COLO829 (cell line): ENCODE results near the gene DNAJB5.
"Not testable (repeated sequence)": the region's sequence is repeated elsewhere in the genome, so short reads cannot be mapped to it uniquely, and the experiment has no call there.

Experiments
- DNase-seq: peaks from one replicate; pipeline ENCODE4 v3.0.0; 2012; ENCODE audit warnings: low spot score

The DNAJB5 gene

DNA sequence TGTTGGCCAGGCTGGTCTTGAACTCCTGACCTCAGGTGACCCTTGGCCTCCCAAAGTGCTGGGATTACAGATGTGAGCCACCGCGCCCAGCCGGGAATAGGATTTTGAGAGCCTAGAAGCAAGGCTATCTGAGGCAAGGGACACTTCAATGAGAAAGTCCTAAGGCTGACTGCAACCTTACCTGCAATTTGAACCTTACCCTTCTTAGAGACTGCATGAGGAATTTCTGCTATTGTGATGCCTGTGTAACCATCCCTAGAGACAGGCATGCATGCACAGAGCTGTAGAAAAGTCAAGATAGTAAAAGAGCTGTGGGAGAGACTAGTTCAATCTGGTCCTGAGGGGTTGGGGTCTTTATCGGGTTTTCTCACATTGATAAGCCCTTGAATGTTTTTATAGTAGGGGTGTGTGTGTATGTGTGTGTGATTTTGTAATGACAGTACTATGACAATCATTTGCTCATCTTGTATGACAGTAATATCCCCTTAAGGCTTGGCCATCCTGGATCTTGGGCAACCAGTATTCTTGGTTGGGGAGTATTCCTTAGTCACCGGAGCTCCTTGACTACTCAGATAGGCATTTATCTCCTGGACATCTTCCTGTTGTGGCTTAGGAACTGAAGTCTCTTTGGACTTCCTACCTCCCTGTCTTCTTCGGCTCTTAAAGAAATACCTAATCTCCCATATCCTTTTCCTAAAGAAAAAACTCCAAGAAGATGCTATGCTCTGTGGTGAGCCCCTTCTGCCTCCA, 11.2 kb downstream of the DNAJB5 start:
- DNase-seq, result no peak

DNA sequence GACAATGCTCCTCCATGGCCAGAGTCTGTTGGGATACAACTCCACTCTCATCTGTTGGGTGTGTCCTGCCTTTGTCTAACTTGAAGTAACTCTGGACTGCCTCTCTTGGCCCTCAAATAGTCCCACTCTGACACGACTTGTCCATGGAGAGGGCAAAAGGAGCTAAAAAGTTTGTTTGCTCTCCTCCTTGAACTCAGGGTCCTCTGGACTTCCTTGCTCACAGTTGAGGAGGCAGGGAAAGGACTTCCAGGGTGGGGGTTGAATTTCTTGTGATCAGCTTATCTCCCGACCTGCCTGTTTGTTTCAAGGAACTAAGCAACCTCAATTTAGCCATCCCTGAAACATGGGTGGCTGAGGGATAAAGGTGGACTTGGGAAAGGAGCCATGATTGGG, 11.7 kb downstream of the DNAJB5 start:
- no peak for DNase-seq

DNA sequence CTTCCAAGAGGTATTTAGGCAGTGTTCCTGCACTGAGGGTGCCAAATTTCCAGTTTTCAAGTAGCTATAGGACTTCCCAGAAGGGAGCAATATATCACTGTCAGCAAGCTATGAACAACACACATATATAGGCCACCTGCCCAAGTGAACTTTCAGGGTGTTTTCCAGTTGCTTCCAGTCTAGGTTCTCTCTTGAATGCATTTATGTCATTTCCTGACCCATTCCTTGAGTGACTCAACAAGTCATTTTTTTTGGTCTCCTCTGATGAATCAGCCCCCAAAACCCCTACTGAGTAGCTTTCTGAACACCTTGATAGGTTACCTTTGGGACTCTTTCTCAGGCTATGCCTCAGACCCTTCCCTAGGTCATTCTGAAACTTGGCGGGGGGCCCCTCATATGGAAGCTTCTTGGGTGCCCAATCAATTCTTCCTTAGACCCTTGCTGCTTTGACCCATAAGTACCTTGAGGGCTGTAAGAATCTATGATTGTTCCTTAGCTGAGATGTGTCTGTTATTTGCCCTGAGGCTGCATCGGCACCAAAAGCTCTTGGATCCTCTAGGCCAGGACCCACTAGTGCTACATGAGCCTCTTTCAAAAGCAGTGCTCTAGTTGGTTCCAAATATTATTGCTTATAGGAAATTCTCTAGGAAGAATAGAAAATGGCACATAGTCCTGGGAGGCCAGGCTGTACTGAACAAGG, 12.4 kb downstream of the DNAJB5 start:
- no peak for DNase-seq

DNA sequence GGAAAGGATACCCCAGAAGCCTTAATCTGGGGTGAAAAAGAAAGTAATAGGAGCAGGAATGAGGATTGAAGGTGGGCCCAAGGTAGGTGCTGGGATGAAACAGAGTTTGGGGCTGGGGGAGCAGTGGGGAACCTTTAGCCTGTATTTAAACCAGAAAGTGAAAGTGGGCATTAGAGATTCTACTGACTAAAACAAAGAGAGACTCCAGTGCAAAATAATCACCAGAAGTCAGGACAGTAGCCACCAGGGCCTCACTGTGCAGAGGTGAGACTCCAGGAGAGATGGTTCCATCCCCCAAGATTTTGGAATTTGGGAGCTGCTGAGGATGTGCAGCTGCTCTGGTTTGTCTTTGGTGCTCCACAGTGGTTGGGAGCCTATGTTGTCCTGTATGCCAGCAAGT, 13.1 kb downstream of the DNAJB5 start:
- DNase-seq, result no peak

DNA sequence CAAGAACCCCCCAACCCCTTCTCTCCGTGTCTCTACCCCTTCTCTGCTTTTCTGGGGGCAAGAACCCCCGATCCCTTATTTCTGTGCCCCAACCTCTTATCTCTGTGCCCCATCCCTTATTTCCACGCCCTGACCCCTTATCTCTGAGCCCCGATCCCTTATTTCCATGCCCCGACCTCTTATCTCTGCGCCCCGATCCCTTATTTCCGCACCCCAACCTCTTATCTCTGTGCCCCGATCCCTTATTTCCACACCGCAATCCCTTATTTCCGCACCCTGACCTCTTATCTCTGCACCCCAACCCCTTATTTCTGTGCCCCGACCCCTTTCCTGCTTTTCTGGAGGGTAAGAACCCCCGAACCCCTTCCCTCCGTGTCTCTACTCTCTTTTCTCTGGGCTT, 14.8 kb downstream of the DNAJB5 start:
- DNase-seq, result not testable (repeated sequence)

DNA sequence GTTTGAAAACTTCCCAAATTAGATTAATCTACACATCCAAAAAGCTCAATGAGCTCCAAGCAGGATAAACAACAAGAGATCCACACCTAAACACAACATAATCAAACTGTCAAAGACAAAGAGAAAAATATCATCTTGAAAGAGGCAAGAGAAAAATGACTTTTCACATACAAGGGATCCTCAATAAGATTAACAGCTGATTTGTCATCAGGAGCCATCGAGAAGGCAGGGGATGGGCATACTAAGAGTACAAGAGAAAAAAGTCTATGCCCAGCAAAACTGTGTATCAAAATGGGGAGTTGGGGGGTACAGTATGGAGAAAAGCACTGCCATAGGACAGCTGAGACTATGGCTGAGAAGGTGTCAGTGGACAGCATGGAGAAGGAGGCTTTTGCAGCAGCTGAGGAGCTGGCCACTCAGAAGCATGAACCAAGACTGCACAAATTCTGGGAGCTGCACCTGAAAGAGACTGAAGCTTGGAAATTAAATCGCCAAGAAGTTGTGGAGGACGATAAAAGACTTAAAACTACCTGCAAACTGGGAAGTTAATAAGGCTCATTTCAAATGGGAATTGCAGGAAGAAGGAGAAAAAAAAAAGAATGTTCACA, 20.9 kb downstream of the DNAJB5 start:
- DNase-seq, result no peak

DNA sequence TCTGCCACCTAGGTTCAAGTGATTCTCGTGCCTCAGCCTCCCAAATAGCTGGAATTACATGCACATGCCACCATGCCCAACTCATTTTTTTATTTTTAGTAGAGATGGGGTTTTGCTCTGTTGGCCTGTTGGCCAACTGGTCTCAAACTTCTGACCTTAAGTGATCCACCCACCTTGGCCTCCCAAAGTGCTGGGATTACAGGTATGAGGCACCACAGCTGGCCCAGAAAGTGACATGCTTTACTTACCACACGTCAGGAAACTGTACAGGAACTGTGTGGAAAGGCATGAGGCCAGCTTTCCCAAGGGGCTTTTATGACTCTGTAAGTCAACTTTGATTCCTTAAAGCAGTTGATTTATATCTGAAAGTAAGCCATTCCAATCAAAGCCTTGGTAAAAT, 25.0 kb downstream of the DNAJB5 start:
- DNase-seq, result no peak

DNA sequence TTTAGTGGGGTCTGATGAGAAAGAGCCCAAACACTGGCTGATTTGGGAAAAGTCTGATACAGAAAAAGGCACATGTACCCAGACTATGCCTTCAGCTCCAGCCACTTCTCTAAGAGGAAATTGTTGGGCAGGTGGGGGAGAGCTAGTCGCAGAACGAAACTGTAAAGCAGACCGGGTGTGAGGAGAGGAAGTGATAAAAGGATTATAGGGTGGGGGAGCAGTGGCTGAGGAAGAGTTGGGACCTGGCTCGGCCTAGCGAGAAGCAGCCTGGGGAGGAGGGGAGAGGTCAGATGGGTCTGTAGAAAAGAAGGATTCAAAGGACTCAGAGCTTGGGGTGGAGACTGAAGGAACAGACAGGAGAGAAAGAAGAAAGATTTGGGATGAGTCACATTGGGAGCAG, 33.9 kb downstream of the DNAJB5 start:
- not testable (repeated sequence) for DNase-seq

DNA sequence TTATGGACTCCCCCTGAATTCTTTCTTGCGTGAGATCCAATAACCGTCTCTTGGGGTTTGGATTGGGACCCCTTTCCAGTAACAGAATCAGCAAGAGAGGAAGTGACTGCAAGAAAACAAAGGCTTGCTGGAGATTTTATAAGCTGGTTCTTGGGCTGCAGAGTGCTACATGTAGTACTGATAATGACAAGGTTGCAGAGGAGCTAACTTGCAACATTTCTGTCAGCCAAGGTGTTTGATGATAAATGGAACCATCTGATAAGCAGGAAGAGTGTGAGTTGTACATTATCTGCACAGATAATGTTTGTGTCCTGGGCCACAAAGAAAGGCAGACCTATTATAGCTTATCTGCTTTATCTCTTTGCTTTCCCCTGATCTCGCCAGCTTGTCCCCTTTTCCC, 37.1 kb downstream of the DNAJB5 start:
- DNase-seq, result no peak

DNA sequence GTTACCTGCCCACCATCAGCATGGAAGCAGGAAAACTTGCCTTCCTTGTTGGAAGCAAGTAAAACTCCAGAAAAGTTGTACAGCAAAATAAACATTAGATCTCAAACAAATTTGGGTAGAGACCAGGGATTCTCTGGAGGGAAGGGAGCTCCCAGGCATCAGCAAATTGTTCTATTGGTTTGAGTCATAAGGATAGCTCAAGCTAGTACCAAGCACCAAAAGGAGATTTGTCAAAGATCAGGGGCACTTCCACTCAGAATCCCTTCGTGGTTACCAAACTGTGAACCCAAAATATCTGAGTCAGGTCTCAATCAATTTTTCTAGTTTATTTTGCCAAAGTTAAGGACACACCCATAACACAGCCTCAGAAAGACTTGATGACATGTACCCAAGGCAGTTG, 37.8 kb downstream of the DNAJB5 start:
- no peak for DNase-seq

DNA sequence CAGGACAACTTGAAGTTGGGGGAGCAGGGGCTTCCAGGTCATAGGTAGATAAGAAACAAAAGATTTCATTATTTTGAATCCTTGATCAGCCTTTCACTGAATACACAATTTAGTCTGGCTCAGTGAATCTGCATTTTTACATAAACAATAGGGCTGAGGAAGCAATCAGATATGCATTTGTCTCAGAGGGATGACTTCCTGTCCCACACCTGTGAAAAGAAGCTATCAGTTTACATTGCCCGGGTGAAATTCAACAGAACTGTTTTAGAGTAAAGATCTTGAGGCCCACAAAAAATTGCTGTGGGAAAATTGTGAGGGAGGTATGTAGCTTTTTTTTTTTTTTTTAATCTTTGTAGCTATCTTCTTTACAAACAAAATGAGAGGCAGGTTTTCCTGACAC, 38.3 kb downstream of the DNAJB5 start:
- DNase-seq, result no peak

DNA sequence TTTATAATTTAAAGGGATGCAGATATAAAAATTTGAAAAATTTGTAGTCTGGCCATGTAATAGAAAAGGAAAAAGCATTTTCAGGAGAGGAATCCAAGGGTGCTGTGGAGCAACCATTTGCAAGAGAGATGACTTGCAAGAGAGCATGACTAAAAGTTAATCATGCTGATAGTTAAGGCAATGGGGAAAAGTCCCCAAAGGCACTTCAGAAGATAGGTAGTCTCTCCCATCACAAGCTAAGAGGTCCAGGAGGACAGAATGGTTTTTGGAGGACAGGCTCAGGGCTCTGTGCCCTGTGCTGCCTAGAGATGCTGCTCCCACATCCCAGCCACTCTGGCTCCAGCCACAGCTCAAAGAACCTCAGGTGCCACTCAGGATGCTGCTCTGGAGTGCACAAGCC, 38.8 kb downstream of the DNAJB5 start:
- no peak for DNase-seq

DNA sequence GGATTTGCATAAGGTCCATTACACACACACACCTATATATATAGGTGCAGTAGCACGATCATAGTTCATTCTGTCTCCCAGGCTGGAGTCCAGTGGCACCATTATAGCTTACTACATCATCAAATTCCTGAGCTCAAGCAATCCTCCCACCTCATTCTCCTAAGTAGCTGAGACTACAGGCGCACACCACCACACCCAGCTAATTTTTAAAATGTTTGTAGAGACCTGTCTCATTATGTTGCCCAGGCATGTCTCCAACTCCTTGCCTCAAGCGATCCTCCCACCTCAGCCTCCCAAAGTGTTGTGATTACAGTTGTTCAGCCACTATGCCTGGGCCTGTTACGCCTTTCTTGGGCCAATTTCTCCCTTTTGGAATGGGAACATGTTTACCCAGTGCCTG, 39.7 kb downstream of the DNAJB5 start:
- no peak for DNase-seq

DNA sequence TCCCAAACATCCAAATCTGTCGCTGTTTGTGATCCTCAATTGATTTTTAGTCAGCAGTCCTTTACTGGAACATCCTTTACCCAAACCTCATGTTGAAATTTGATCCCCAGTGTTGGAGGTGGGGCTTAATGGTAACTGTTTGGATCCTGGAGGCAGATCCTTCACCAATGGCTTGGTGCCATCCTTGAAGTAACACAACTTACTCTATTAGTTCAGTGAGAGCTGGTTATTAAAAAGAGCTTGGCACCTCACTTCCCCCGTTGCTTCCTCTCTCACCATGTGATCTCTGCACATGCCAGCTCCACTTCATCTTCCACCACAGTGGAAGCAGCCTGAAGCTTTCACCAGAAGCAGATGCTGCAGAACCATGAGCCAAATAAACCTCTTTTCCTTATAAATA, 40.3 kb downstream of the DNAJB5 start:
- no peak for DNase-seq

DNA sequence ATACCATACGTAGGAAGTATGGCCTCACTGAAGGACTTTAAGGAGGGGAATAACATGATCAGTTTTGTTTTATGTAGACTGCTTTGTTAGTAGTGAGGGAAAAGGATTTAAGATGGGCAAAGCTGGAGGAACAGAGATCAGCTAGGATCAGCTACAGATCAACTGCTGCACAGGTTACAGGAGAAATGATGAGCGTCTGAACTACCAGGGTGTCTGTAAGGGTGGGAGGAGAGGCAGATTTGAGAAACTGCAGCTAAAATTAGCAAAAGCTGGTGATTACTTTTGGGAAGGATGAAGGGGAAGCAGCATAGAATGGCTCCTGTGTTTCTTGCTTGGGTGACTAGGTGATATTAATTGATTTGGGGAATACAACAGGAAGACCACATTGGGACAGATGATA, 43.6 kb downstream of the DNAJB5 start:
- DNase-seq, result no peak

DNA sequence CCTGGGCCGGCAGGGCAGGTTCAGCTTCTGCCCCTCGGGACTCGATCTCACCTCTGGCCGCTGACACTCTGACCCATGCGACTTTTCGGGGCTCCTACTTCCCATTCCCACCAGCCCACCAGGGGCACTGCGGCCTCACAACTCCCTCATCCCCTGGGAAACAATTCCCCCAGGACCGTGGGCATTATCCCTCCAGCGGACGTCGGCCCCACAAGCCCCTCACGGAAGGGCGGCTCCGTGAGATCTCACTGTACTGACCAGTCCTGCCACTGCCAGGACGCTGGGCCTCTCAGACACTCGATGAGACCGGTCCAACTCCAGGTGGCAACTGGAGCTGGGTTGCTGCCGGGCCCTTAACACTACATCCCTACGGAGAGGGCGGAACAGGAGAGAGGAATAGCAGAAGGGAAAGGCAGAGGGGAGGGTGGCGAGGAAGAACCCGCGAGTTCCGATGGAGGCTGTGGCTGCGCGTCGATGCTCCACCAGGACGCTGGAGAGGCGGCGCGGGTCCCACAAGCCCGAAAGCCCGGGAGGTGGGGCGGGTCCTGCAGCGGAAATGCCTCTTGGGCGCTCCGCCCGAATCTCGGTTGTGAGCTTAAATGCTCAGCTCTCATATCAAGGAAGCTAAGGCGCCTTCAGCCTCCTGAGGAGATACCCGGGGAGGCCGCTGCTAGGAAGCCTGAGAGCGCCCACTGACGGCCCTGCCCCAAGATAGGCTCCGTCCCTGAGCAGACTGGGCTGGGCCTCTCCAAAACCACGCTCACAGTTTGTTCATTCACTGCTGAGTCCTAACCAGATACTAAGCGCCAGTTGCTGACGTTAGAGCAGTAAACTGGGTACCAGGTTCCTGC, 46.5 kb downstream of the DNAJB5 start:
- DNase-seq, result peak; percentile 0

DNA sequence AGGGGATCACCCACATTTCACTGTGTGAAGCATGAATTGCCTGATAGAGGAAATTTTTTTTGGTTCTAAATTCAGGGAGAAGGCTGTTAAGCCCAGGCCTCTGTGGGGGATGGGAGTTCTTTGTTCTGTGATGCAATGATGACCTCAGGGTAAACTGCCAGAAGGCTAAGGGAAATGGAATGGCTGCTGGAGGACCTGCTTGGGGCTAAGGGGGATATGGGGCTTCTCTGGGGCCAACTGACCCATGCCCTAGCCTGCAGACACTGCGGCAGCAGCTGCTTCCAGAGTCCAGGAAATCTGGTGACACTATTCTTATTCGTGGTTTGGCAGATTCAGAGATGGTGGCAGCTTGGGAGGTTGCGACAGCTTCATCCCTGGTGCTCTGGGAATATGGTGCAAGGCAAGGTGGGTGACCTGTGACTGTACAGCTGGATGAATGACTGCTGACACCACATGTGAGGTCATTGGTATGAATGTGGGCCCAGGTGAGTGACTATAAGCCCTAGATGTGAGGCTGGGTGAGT, 52.6 kb downstream of the DNAJB5 start:
- DNase-seq, result peak; percentile 28

DNA sequence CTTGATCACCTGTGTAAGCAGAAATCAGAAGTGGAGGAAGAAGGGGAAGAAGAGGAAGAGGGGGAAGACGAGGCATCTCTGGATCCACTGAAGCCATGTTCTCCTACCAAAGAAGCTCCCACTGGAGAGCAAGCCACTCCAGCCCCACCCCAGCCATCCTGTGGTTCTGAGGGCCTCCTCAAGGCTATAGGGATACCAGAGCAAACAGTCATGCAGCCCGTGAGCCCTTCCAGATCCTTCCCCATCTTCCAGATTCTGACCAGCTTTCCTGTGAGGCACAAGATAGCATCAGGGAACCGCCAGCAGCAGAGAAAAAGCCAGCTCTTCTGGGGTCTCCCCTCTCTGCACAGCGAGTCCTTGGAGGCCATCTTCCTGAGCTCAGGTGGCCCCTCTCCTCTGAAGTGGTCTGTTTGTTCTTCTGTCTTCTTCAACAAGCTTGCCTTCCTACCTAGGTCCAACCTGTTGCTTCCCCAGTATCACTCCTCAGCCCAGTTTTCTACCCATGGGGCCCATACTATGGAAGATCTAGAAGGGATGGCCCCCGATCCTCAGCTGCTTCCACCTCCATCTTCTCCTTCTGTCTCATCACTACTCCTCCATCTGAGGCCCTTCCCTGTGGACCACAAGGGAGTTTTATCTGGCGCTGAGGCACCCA, 53.5 kb downstream of the DNAJB5 start:
- DNase-seq, result no peak

DNA sequence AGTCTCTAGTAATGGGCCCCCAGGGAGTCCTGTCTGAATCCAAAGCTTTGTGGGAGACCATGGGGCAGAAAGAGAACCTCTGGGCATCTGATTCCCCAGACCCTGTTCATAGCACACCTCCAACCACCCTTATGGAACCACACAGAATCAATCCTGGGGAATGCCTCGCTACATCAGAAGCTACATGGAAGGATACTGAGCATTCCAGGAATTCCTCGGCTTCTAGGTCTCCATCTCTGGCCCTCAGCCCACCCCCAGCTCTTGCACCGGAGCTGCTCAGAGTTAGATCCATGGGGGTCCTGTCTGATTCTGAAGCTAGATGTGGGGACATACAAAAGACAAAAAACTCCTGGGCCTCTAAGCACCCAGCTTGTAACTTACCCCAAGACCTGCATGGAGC, 54.5 kb downstream of the DNAJB5 start:
- no peak for DNase-seq
